HepG2 (cell line): ENCODE results near the gene TM7SF3. TPM values are rescaled to one million over a fixed set of nuclear protein-coding genes. Genes with fewer than 3 reads are reported as not detected.

Experiments used
- ATAC-seq: fragments of 200-7000 bp; cut with Tn5 transposase; 3 replicates; pipeline ENCODE4 v1.9.1; 2020; ENCODE audit warnings: mild to moderate bottlenecking, moderate library complexity
- BruUV-seq: library from RNA; stranded (reverse); fragments of 400-500 nt; replicated peaks from 2 replicates; lab custom pipeline; 2021; lab: Mats Ljungman, UMichigan
- CTCF ChIA-PET: fragments of 300-600 bp; formaldehyde crosslinking; extraction: SDS; loops from one replicate; lab custom pipeline; 2021; ENCODE audit warnings: low total read pairs, inconsistent platforms, low intra/inter-chr PET ratio; lab: Yijun Ruan, JAX
- POLR2A ChIA-PET: fragments of 350-600 bp; sonication (Branson Sonifier 250); formaldehyde crosslinking; loops from one replicate; lab custom pipeline; 2020; ENCODE audit warnings: antibody characterized with exemption, inconsistent platforms; lab: Yijun Ruan, JAX
- DNase-seq: peaks from one replicate; pipeline ENCODE4 v3.0.0-alpha.2; 2015; ENCODE audit warnings: low spot score
- FAIRE-seq: peaks from 3 replicates; lab custom pipeline; 2011; peaks lifted over from hg19 to GRCh38; lab: Jason Lieb, UNC
- H2AFZ ChIP-seq: one replicate; pipeline ENCODE4 v1.6.1; 2011; ENCODE audit warnings: low read length, inconsistent platforms
- H3K27ac ChIP-seq: fragments of 300-600 bp; 3 replicates; pipeline ENCODE4 v1.8.0; 2011; ENCODE audit warnings: mixed run types, mild to moderate bottlenecking, mixed read lengths, low read length, inconsistent platforms; ENCODE audit not compliant: insufficient read depth; ENCODE audit errors: extremely low read length
- H3K27me3 ChIP-seq, 2 experiments: fragments of 200-600 bp in 1 of 2; 2 replicates in 1 of 2; 3 replicates in 1 of 2; pipeline versions ENCODE4 v1.6.0 to v1.8.0; 2011; ENCODE audit warnings: low read length in 2 of 2, mild to moderate bottlenecking in 2 of 2, moderate library complexity in 2 of 2, inconsistent platforms in 1 of 2; ENCODE audit not compliant: insufficient read depth in 2 of 2, control insufficient read depth in 1 of 2
- H3K36me3 ChIP-seq, 2 experiments: fragments of 200-600 bp in 1 of 2; replicated peaks in 1 of 2; 2 replicates in 1 of 2; 3 replicates in 1 of 2; pipeline versions ENCODE4 v1.5.1 to v1.8.0; 2011; ENCODE audit warnings: low read length in 2 of 2, inconsistent platforms in 1 of 2; ENCODE audit not compliant: insufficient read depth in 2 of 2, control insufficient read depth in 1 of 2
- H3K4me1 ChIP-seq: 2 replicates; pipeline ENCODE4 v1.5.1; 2012; ENCODE audit warnings: low read length, inconsistent platforms; ENCODE audit not compliant: insufficient read depth
- H3K4me2 ChIP-seq: 2 replicates; pipeline ENCODE4 v1.6.0; 2011; ENCODE audit warnings: low read depth, low read length, inconsistent platforms
- H3K4me3 ChIP-seq, 3 experiments: fragments of 200-600 bp in 1 of 3; sonication (generic), shearing (Covaris generic) in 1 of 3; replicated peaks in 1 of 3; 2 replicates each; pipeline ENCODE4 v1.5.1; 2011 to 2016; ENCODE audit warnings: low read length in 3 of 3, inconsistent platforms in 2 of 3, low read depth in 2 of 3, mild to moderate bottlenecking in 2 of 3, control low read depth in 1 of 3, mixed read lengths in 1 of 3; ENCODE audit not compliant: insufficient read depth in 1 of 3
- H3K79me2 ChIP-seq: one replicate; pipeline ENCODE4 v1.6.1; 2011; ENCODE audit warnings: low read length, inconsistent platforms; ENCODE audit not compliant: insufficient read depth
- H3K9ac ChIP-seq: 2 replicates; pipeline ENCODE4 v1.6.0; 2011; ENCODE audit warnings: mild to moderate bottlenecking, low read depth, low read length, inconsistent platforms; ENCODE audit not compliant: insufficient read depth
- H3K9me3 ChIP-seq: 2 replicates; pipeline ENCODE4 v1.5.1; 2012; ENCODE audit warnings: mild to moderate bottlenecking, low read length
- H4K20me1 ChIP-seq: 2 replicates; pipeline ENCODE4 v1.6.0; 2011; ENCODE audit warnings: inconsistent platforms, mild to moderate bottlenecking, low read length, moderate library complexity; ENCODE audit not compliant: insufficient read depth
- GTF2F1 ChIP-seq: fragments of 150-350 bp; IDR thresholded peaks from 2 replicates; pipeline ENCODE4 v1.6.1; 2014; ENCODE audit warnings: low read length
- GZF1 ChIP-seq: sonication (generic); formaldehyde crosslinking; IDR thresholded peaks from 2 replicates; pipeline ENCODE4 v1.5.1; 2020; ENCODE audit warnings: mild to moderate bottlenecking, missing genetic modification reagents
- STAG1 ChIP-seq: sonication (generic); formaldehyde crosslinking; IDR thresholded peaks from 2 replicates; pipeline ENCODE4 v1.4.0; 2020; ENCODE audit warnings: missing genetic modification reagents
- WGBS: methylation state at CpG from one replicate; pipeline ENCODE4 v1.1.6; 2017; ENCODE audit warnings: low lambda C conversion rate; 5-methylcytosine and 5-hydroxymethylcytosine counted together
- in situ Hi-C: cut with HindIII; loops from 2 replicates; pipeline ENCODE4 v1.10.0; 2017; ENCODE audit warnings: low pct_unique_long_range_greater_than_20kb; ENCODE audit not compliant: extremely low pct_ligation_motif_present
- intact Hi-C: fragments of 100-400 bp; cut with micrococcal nuclease; formaldehyde crosslinking; loops from one replicate; pipeline ENCODE4 v1.10.0; 2022; ENCODE audit not compliant: unreplicated experiment
- polyA plus RNA-seq, 8 experiments: library from polyadenylated mRNA; depleted of rRNA in 3 of 8; stranded (reverse) in 7 of 8; unstranded in 1 of 8; fragments of >200 nt; fragmentation: Illumina TruSeq in 4 of 8; extraction: Trizol in 4 of 8; gene quantifications; 2 replicates each; pipeline versions ENCODE4 v1.2.1 to v1.2.3, GENCODE V29; 2011 to 2016; ENCODE audit warnings: low read depth in 4 of 8, missing spikeins in 1 of 8, mixed read lengths in 1 of 8; ENCODE audit not compliant: insufficient read depth in 1 of 8
- total RNA-seq, 5 experiments: library from RNA; depleted of rRNA; stranded (reverse); fragments of >200 nt; fragmentation: Illumina TruSeq; extraction: Trizol; gene quantifications; 2 replicates each; pipeline ENCODE4 v1.2.3, GENCODE V29; 2016; ENCODE audit warnings: low read depth in 1 of 5
- TF ChIP-seq, protein P1 (sequence below): sonication (generic); formaldehyde crosslinking; IDR thresholded peaks from 2 replicates; pipeline ENCODE4 v1.4.0; 2020; ENCODE audit warnings: missing genetic modification reagents
- TF ChIP-seq, protein P2 (sequence below): sonication (generic); formaldehyde crosslinking; IDR thresholded peaks from 2 replicates; pipeline ENCODE4 v1.5.0; 2020; ENCODE audit warnings: mild to moderate bottlenecking, low read depth, missing genetic modification reagents, borderline replicate concordance
- TF ChIP-seq, protein P3 (sequence below): sonication (generic); formaldehyde crosslinking; IDR thresholded peaks from 2 replicates; pipeline ENCODE4 v1.4.0; 2020; ENCODE audit warnings: low read depth, mild to moderate bottlenecking, missing genetic modification reagents
- TF ChIP-seq, protein P4 (sequence below): IDR thresholded peaks from 2 replicates; pipeline ENCODE4 v1.6.1; 2016; ENCODE audit warnings: missing compliant biosample characterization, missing genetic modification reagents, borderline replicate concordance

Gene TM7SF3
- total and polyA plus RNA-seq, 2 of the 13 experiments (the other 11 are each of a cell fraction or from before 2014, with no cell fraction given) = 116 to 142 TPM

DNA sequence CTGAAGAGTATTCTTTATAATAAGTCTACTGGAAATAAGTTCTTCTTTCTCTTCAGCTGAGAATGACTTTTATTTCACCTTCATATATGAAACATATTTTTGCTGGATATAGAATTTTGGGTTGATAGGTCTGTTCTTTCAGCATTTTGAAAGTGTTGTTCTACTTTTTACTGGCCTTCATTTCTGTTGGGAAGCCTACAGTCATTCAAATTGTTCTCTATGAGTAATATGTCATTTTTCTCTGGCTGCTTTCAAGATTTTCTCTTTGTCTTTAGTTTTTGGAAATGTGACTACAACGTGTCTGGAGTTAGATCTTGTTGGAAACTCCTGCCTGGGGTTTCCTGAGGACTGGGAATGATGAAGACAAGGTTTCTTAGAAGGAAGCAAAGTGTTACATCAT lies 65.9 kb downstream of the TM7SF3 start:
- POLR2A ChIA-PET = no interaction called here
- 95% methylated on average over 1 of the region's 1 CpG for WGBS
- ATAC-seq = no peak
- Histone ChIP-seq H3K4me2 (no peak overlapping the region), H3K4me3 (no peak overlapping the region), H3K4me1 (peaks cover 2% of the 10 kb centered on the region; the same call in 1 of the 2 replicates), H3K9ac (no peak overlapping the region), H3K36me3 (no peaks in the 10 kb centered on the region; a peak in 1 of 5 replicates), H4K20me1 (no peaks in the 10 kb centered on the region), H3K27me3 (no peaks in the 10 kb centered on the region)
- no peak for DNase-seq
- no peak for FAIRE-seq
- intact Hi-C loops = no loop called here
- no TSS peak for BruUV-seq
- TF ChIP-seq, protein P1, sequence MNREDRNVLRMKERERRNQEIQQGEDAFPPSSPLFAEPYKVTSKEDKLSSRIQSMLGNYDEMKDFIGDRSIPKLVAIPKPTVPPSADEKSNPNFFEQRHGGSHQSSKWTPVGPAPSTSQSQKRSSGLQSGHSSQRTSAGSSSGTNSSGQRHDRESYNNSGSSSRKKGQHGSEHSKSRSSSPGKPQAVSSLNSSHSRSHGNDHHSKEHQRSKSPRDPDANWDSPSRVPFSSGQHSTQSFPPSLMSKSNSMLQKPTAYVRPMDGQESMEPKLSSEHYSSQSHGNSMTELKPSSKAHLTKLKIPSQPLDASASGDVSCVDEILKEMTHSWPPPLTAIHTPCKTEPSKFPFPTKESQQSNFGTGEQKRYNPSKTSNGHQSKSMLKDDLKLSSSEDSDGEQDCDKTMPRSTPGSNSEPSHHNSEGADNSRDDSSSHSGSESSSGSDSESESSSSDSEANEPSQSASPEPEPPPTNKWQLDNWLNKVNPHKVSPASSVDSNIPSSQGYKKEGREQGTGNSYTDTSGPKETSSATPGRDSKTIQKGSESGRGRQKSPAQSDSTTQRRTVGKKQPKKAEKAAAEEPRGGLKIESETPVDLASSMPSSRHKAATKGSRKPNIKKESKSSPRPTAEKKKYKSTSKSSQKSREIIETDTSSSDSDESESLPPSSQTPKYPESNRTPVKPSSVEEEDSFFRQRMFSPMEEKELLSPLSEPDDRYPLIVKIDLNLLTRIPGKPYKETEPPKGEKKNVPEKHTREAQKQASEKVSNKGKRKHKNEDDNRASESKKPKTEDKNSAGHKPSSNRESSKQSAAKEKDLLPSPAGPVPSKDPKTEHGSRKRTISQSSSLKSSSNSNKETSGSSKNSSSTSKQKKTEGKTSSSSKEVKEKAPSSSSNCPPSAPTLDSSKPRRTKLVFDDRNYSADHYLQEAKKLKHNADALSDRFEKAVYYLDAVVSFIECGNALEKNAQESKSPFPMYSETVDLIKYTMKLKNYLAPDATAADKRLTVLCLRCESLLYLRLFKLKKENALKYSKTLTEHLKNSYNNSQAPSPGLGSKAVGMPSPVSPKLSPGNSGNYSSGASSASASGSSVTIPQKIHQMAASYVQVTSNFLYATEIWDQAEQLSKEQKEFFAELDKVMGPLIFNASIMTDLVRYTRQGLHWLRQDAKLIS (CRISPR knock-in tag) = no peak
- TF ChIP-seq STAG1 (CRISPR knock-in tag) (no peak), GZF1 (CRISPR knock-in tag) (no peak), GTF2F1 (no peak)
- TF ChIP-seq, protein P2, sequence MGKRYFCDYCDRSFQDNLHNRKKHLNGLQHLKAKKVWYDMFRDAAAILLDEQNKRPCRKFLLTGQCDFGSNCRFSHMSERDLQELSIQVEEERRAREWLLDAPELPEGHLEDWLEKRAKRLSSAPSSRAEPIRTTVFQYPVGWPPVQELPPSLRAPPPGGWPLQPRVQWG (CRISPR knock-in tag) = no peak
- TF ChIP-seq, protein P3, sequence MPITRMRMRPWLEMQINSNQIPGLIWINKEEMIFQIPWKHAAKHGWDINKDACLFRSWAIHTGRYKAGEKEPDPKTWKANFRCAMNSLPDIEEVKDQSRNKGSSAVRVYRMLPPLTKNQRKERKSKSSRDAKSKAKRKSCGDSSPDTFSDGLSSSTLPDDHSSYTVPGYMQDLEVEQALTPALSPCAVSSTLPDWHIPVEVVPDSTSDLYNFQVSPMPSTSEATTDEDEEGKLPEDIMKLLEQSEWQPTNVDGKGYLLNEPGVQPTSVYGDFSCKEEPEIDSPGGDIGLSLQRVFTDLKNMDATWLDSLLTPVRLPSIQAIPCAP (CRISPR knock-in tag) = no peak
- TF ChIP-seq, protein P4, sequence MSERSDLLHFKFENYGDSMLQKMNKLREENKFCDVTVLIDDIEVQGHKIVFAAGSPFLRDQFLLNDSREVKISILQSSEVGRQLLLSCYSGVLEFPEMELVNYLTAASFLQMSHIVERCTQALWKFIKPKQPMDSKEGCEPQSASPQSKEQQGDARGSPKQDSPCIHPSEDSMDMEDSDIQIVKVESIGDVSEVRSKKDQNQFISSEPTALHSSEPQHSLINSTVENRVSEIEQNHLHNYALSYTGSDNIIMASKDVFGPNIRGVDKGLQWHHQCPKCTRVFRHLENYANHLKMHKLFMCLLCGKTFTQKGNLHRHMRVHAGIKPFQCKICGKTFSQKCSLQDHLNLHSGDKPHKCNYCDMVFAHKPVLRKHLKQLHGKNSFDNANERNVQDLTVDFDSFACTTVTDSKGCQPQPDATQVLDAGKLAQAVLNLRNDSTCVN (CRISPR knock-in tag) = no peak
- TF ChIP-seq, all 625 proteins: peak for 0
- in situ Hi-C loops = no loop called here
- Histone ChIP-seq H3K27ac (no peak overlapping the region), H3K79me2 (peaks cover 79% of the 10 kb centered on the region), H2AFZ (no peak overlapping the region), H3K9me3 (no peaks in the 10 kb centered on the region)
- CTCF ChIA-PET = no interaction called here
